Transverse colon (tissue), 4 donors: Measurements from ENCODE around the gene STK32A.

Experiments
- CTCF ChIP-seq, 5 experiments: fragments of 200-600 bp in 3 of 5; fragments of 450-650 bp in 2 of 5; sonication (generic) in 3 of 5; IDR thresholded peaks; 1 replicate in 2 of 5; 2 replicates in 3 of 5; pipeline ENCODE4 v1.5.1; 2016 to 2017; ENCODE audit warnings: antibody characterized with exemption in 5 of 5, inconsistent platforms in 3 of 5, mild to moderate bottlenecking in 2 of 5, moderate library complexity in 1 of 5
- EP300 ChIP-seq: sonication (generic); formaldehyde crosslinking; IDR thresholded peaks from one replicate; pipeline ENCODE4 v1.6.1; 2017; ENCODE audit warnings: antibody characterized with exemption, low read depth
- POLR2AphosphoS5 ChIP-seq, 3 donors: sonication (generic); formaldehyde crosslinking; IDR thresholded peaks; one replicate each; pipeline ENCODE4 v1.6.1; 2016; ENCODE audit warnings: antibody characterized with exemption in 3 of 3

GRCh38 chr5:147359581-147359980, 124.8 kb downstream of the STK32A start:
- TF ChIP-seq CTCF (IDR thresholded peaks at IDR 0.05) = no peak
- no peak for TF ChIP-seq EP300
- TF ChIP-seq POLR2AphosphoS5 (IDR thresholded peaks at IDR 0.05) = no peak
